Measurements from ENCODE around the gene NAALADL2. TPM values are rescaled to one million over a fixed set of nuclear protein-coding genes. Genes with fewer than 3 reads are reported as not detected.

NAALADL2 gene
- total RNA-seq, 1 donor from 2014 or later = 2.8 TPM

DNA sequence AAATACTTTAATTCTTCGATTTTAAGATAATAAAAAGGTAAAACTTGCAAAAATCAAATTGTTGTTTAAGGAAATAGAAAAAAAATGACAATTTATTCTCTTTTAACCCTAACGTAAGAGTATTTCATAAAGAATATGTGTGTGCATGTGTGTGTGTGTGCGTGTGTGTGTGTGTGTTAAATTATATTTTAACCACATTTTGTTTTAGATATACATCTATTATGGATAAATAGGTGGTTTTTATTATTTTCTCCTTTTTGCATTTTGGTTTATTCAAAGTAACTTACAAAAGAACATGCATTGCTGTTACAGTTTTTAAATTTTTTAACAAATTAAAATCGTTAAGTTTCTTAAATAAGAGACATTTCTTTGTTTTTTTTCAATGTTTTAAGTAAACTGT is 414.4 kb downstream of the NAALADL2 start:
- Mint-ChIP-seq H3K9me3 (no peaks in the 10 kb centered on the region), H3K27ac (ENCODE audit: unreplicated experiment) (no peak overlapping the region), H3K36me3 (ENCODE audit: low read depth) (no peaks in the 10 kb centered on the region), H3K4me1 (peaks cover 19% of the 10 kb centered on the region), H3K4me3 (no peak overlapping the region), H3K27me3 (ENCODE audit: low read depth) (no peaks in the 10 kb centered on the region)
- TF ChIP-seq, protein P1, sequence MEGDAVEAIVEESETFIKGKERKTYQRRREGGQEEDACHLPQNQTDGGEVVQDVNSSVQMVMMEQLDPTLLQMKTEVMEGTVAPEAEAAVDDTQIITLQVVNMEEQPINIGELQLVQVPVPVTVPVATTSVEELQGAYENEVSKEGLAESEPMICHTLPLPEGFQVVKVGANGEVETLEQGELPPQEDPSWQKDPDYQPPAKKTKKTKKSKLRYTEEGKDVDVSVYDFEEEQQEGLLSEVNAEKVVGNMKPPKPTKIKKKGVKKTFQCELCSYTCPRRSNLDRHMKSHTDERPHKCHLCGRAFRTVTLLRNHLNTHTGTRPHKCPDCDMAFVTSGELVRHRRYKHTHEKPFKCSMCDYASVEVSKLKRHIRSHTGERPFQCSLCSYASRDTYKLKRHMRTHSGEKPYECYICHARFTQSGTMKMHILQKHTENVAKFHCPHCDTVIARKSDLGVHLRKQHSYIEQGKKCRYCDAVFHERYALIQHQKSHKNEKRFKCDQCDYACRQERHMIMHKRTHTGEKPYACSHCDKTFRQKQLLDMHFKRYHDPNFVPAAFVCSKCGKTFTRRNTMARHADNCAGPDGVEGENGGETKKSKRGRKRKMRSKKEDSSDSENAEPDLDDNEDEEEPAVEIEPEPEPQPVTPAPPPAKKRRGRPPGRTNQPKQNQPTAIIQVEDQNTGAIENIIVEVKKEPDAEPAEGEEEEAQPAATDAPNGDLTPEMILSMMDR (conservative IDR thresholded peaks at IDR 0.05) = no peak
- no peak for DNase-seq (ENCODE audit: low read depth, low spot score)

DNA sequence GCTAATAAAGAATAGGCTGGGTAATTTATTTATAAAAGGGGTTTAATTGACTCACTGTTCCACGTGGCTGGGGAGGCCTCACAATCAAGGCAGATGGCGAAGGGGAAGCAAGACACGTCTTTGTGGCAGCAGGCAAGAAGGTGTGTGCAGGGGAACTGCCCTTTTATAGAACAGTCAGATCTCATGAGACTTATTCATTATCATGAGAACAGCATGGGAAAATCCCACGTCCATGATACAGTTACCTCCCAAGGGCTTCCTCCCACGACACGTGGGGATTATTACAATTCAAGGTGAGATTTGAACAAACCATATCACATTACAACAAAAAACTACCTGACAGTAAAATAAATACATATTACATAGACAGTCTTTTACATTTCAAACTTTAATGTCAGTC is 414.9 kb downstream of the NAALADL2 start:
- Mint-ChIP-seq H3K9me3 (no peaks in the 10 kb centered on the region), H3K4me3 (no peak overlapping the region), H3K27ac (ENCODE audit: unreplicated experiment) (no peak overlapping the region), H3K4me1 (peaks cover 19% of the 10 kb centered on the region), H3K27me3 (ENCODE audit: low read depth) (no peaks in the 10 kb centered on the region), H3K36me3 (ENCODE audit: low read depth) (no peaks in the 10 kb centered on the region)
- TF ChIP-seq, protein P1 (conservative IDR thresholded peaks at IDR 0.05) = no peak
- no peak for DNase-seq (ENCODE audit: low read depth, low spot score)

DNA sequence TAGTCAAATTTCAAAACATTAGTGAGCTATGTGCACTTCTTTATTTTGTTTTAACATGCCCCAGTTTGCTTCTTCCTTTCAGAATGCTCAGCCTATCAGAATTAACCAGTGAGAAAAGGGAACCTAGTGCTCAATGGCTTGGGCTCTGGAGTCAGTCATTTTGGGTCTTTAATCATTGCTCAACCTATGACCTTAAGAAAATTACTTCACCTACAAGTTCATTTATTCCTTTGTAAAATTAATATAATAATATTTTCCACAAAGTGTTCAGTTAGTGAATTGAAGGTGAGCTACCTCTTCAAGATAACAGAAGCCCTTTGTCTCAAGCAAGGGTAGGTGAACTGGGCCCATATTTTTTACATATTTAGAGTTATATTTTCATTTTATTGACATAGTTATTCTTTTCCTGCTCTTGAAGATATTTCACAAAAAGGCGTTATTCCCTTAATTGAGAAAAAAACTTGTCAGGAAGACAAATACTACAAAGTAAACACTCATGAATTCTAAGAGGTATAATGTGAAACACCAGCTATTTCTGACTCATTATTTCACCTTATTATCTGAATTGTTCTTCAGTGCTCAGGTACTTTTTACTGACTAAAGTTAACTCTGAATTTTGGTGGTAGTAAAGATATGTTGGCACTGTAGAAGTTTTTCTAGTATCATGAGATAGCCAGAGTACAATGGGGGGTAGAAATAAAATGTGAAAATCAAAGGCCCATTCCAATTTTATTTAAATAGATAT is 415.5 kb downstream of the NAALADL2 start:
- Mint-ChIP-seq H3K27ac (ENCODE audit: unreplicated experiment) (no peak overlapping the region), H3K27me3 (ENCODE audit: low read depth) (no peaks in the 10 kb centered on the region), H3K36me3 (ENCODE audit: low read depth) (no peaks in the 10 kb centered on the region), H3K9me3 (no peaks in the 10 kb centered on the region), H3K4me1 (peaks cover 15% of the 10 kb centered on the region), H3K4me3 (no peak overlapping the region)
- no peak for DNase-seq (ENCODE audit: low read depth, low spot score)
- TF ChIP-seq, protein P1 (conservative IDR thresholded peaks at IDR 0.05) = no peak

DNA sequence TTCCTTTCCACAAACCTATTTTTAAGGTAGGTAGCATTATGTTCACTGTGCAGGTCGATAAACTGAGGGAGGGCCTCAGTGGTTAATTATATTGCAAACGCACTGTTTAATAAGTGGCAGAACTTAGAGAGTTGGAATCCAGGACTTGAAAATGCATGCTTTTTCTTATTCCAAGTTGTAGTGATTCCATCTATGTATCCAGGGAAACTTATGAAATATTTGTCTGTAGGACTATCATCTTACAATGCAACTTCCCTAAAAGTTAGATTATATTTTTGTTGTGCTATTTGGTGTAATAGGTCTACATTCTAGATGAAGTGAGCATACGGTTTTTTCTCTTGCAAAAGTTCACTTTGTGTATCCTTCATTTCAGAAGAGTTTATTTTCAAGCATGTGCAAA is 419.5 kb downstream of the NAALADL2 start:
- H3K27me3 Mint-ChIP-seq (ENCODE audit: low read depth) = no peaks in the 10 kb centered on the region
- no peaks in the 10 kb centered on the region for H3K9me3 Mint-ChIP-seq
- peaks cover 4% of the 10 kb centered on the region for H3K4me1 Mint-ChIP-seq
- no peaks in the 10 kb centered on the region for H3K36me3 Mint-ChIP-seq (ENCODE audit: low read depth)
- H3K4me3 Mint-ChIP-seq = no peak overlapping the region
- no peak overlapping the region for H3K27ac Mint-ChIP-seq (ENCODE audit: unreplicated experiment)
- no peak for DNase-seq (ENCODE audit: low read depth, low spot score)
- TF ChIP-seq, protein P1 (conservative IDR thresholded peaks at IDR 0.05) = no peak

DNA sequence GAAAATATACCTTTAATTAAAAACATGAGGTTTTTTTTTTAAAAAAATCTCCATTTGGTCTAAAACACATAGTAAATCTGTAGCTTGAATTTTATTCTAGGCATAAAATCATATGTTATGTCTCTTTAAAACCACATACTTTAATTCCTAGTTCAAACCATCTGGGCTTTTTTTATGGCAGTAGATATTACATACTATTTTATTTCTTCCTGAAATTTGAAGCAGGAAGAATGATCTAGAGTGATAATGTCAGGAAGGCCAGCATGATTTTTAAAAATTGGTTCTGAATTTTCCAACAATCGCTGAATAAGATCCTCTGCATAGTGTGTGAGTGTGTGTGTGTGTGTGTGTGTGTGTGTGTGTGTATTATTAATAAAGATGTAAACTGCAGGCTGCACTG is 420.3 kb downstream of the NAALADL2 start:
- Mint-ChIP-seq H3K27me3 (ENCODE audit: low read depth) (no peaks in the 10 kb centered on the region), H3K4me1 (no peaks in the 10 kb centered on the region), H3K36me3 (ENCODE audit: low read depth) (no peaks in the 10 kb centered on the region), H3K4me3 (no peak overlapping the region), H3K9me3 (no peaks in the 10 kb centered on the region), H3K27ac (ENCODE audit: unreplicated experiment) (no peak overlapping the region)
- no peak for DNase-seq (ENCODE audit: low read depth, low spot score)
- TF ChIP-seq, protein P1 (conservative IDR thresholded peaks at IDR 0.05) = no peak

Data from neural crest cell (in vitro differentiated cells).